ENCODE results near the gene KICS2.

- no peak for TF ChIP-seq POLR2AphosphoS5 (IDR thresholded peaks at IDR 0.05)
- TF ChIP-seq CTCF (IDR thresholded peaks at IDR 0.05) = no peak
- TF ChIP-seq POLR2A (IDR thresholded peaks at IDR 0.05) = no peak
- TF ChIP-seq EP300 (IDR thresholded peaks at IDR 0.05) = no peak
Observed at GRCh38 chr12:64236549-64236948, 14.5 kb upstream of the KICS2 start.

Data from stomach (tissue), 4 donors.